ACHN (cell line): ENCODE measurements around the gene ME1.
"Not testable (repeated sequence)": the region's sequence is repeated elsewhere in the genome, so short reads cannot be mapped to it uniquely, and the experiment has no call there.

Source experiments
- DNase-seq: peaks from one replicate; pipeline ENCODE4 v3.0.0-alpha.2; 2015
- in situ Hi-C: cut with HindIII; loops from 2 replicates; pipeline ENCODE4 v1.10.0; 2017; ENCODE audit warnings: low sequenced_read_pairs, low pct_ligation_motif_present, low pct_unique_long_range_greater_than_20kb

The ME1 gene

DNA sequence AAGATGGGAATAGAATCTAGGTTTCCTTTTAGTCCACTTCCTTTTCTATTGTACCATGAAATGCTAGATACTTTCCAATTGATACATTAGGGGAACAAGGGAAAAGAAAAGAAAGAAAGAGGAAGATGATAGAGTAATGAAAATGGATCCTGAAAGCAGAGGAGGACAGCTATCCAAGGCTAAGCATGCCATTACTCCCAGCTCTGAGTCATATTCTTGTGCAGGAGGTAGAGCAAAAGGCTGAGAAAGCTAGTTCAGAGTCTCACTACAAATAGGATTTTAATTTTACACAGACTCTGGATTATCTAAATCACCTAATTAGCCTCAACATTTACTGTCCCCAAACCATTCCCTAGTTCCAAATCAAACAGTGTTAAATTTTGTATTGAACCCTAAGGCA, 214.0 kb downstream of the ME1 start:
- no peak for DNase-seq
- in situ Hi-C loops, result loop anchor here (25.0 kb wide), 1 partner anchor 295 kb away; the partner anchor contains the start of gene PRSS35

- DNase-seq, result peak; percentile 66
- in situ Hi-C loops, result loop anchor here (25.0 kb wide), 1 partner anchor 297 kb away; the partner anchor contains the start of gene PRSS35
Measured at GRCh38 chr6:83215131-83216047, 215.5 kb downstream of the ME1 start.

DNA sequence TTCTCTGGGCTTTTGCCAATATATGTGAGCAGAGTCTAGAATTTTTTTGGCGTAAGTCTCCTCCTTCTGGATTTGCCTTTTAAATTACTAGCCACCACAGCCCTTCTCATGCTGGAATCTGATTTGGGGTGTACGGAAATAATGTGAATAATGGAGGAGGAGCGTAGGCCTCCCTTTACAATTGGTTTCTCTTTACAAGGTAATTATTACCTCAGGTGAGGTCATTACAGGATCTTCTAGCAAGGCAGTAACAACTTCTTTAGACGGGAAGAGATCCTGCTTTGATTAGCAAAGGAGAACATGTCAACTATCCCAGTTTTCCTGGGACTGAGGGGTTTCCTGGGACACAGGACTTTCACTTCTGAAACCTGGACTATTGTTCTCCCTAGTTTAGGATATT, 228.8 kb downstream of the ME1 start:
- in situ Hi-C loops, result loop anchor here (25.0 kb wide), 1 partner anchor 310 kb away; the partner anchor contains the start of gene PRSS35
- no peak for DNase-seq

- peak; percentile 48 for DNase-seq
- in situ Hi-C loops, result loop anchor here (25.0 kb wide), 1 partner anchor 312 kb away; the partner anchor contains the start of gene PRSS35
Measured at GRCh38 chr6:83199863-83200225, 231.0 kb downstream of the ME1 start.

- in situ Hi-C loops, result no loop called here
- no peak for DNase-seq
Measured at GRCh38 chr6:83199173-83199862, 231.5 kb downstream of the ME1 start.

- no peak for DNase-seq
- in situ Hi-C loops, result no loop called here
Measured at GRCh38 chr6:83198486-83199172, 232.2 kb downstream of the ME1 start.

GRCh38 chr6:83193747-83194566, 236.9 kb downstream of the ME1 start:
- in situ Hi-C loops, result no loop called here
- DNase-seq, result peak; percentile 55

DNA sequence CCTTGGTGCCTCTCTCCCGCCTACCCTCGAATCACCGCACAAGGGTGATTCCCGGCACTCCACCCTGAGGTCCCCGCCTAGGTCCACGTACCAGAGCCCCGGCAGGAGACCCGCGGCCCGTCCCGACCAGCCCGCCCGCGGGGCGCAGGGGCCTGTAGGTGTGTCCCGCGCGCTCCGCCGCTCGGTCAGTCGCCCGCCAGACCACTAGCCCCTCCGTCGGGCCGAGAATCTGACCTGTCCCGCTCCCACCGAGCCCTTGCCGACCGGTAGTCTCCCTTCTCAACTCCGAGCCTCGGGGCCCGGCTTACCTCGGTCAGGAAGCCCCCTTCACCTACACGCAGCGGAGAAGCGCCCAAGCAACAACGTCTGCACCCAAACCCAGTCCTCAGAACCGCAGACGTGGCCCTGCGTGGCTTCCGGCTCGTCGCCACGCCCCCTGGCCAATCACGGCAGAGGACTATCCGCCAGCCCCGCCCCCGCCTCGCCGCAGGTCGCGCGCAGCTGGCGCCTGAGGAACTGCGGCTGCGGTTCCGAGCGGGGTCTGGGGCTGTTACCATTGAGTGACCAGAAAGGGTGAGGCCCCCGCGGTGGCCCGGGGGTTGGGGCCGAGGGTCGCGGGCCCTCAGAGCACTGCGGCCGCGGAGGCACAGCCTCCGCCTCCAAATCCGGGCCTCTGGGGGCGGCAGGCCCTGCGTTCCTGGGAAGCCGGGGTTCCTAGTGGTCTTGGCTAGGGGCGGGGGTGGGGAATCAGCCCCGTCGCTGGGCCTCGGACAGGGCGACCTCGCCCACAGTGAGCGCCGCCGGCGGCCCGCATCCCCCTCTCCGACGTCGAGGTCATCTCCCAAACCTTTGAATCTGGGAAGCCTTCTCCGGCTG, 237.7 kb downstream of the ME1 start, which contains the start of the genes PGM3 and RWDD2A:
PGM3 (minus strand) TSS at position 395 of the 876 bp plus-strand sequence. CDS start 2,253 bp downstream, outside the sequence.
RWDD2A (plus strand) TSS at position 487 of the 876 bp plus-strand sequence. CDS start 1,095 bp downstream, outside the sequence.
- in situ Hi-C loops, result no loop called here
- peak; percentile 84 for DNase-seq

- DNase-seq, result no peak
- in situ Hi-C loops, result no loop called here
Measured at GRCh38 chr6:83192456-83192855, 238.4 kb downstream of the ME1 start.

GRCh38 chr6:83191974-83192373, 238.9 kb downstream of the ME1 start:
- DNase-seq, in situ Hi-C loops: not testable (repeated sequence)

DNA sequence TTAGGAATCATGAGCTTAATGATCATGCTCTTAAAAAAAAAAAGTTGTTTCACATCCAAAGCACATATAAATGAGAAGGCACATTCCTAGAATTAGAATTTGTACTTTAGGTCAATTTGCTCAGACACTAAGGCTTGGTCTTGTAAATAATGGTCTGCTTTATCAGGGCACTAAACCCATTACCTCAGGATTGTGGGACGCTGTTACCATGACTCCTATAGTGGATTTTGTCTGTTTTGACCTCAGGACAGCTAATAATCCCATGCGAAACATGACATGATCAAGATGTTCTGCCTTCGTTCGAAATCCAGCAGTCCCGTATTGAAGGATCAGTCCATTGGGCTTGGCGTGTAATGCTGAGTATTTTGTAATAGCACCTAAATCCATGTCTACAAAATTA, 240.2 kb downstream of the ME1 start:
- no peak for DNase-seq
- in situ Hi-C loops, result no loop called here

- in situ Hi-C loops, result no loop called here
Measured at GRCh38 chr6:83188501-83188900, 242.3 kb downstream of the ME1 start.

GRCh38 chr6:83185096-83185495, 245.8 kb downstream of the ME1 start:
- DNase-seq, result no peak
- in situ Hi-C loops, result no loop called here

More at GRCh38 chr6:83188501-83188900, 242.3 kb downstream of the ME1 start:
- DNase-seq, result no peak

DNA sequence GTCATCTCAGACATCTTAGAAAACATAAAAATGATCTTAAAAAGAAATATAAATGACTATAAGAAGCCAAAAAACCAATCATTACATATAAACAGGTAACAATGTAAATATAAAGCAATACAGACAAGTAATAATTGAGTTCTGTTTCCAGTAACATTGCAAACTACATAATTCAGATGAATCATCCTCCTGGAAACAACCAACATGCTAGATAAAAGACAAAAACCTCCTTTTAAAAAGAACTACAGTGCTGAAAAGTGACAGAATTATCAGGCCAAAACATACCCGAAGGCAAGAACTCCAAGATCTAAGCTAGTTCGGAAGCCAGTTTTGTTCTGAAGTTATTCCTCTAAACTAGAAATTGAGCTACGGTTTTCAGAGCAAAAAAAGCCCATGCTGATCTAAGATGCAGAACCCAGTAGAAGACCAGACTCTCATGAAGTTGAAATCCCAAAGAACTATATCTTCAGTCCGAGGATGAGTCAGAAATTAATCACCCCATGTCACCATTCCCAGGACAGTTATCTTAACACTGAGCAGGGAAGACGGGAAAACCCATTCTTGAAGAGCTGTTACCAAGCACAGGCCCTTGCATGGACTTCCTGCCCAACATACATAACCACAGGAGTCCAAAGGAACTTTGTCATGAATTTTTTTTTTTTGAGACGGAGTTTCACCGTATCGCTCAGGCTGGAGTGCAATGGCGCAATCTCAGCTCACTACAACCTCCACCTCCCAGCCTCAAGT, 247.6 kb downstream of the ME1 start:
- peak; percentile 61 for DNase-seq
- in situ Hi-C loops, result no loop called here

GRCh38 chr6:83182114-83182513, 248.7 kb downstream of the ME1 start:
- no peak for DNase-seq
- in situ Hi-C loops, result no loop called here

- DNase-seq, result no peak
- in situ Hi-C loops, result no loop called here
Measured at GRCh38 chr6:83180426-83180950, 250.4 kb downstream of the ME1 start.
